Fibroblast of mammary gland (primary cell): ENCODE results near the gene TSGA10.

Experiments used
- DNase-seq: peaks from one replicate; pipeline ENCODE4 v3.0.0-alpha.2; 2010; ENCODE audit warnings: low read depth
- H3K4me3 ChIP-seq: 2 replicates; pipeline ENCODE4 v1.5.1; 2011; ENCODE audit warnings: low read depth, mild to moderate bottlenecking, low read length, moderate library complexity; ENCODE audit not compliant: control insufficient read depth
- TF ChIP-seq, protein P1 (sequence below): conservative IDR thresholded peaks from 2 replicates; pipeline ENCODE4 v1.5.1; 2011; ENCODE audit warnings: low read depth, low read length, inconsistent platforms; ENCODE audit not compliant: control insufficient read depth, insufficient read depth

Gene TSGA10

DNA sequence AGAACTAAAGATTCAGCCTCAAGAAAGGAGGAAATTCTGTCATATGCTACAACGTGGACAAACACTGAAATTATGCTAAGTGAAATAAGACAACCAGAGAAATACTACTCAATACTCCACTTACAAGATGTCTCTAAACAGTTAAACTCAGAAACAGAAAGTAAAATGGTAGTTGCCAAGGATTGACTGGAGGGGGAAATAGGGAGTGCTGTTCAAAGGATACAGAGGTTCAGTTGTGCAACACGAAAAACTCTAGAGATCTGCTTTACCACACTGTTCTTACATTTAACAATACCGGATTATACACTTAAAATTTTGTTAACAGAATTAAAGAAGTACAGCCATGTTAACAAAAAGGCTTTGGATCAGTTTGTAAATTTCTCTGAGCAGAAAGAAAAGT, 53.0 kb downstream of the TSGA10 start:
- TF ChIP-seq, protein P1, sequence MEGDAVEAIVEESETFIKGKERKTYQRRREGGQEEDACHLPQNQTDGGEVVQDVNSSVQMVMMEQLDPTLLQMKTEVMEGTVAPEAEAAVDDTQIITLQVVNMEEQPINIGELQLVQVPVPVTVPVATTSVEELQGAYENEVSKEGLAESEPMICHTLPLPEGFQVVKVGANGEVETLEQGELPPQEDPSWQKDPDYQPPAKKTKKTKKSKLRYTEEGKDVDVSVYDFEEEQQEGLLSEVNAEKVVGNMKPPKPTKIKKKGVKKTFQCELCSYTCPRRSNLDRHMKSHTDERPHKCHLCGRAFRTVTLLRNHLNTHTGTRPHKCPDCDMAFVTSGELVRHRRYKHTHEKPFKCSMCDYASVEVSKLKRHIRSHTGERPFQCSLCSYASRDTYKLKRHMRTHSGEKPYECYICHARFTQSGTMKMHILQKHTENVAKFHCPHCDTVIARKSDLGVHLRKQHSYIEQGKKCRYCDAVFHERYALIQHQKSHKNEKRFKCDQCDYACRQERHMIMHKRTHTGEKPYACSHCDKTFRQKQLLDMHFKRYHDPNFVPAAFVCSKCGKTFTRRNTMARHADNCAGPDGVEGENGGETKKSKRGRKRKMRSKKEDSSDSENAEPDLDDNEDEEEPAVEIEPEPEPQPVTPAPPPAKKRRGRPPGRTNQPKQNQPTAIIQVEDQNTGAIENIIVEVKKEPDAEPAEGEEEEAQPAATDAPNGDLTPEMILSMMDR = peak; percentile 13
- no peak overlapping the region for H3K4me3 ChIP-seq
- DNase-seq = peak; percentile 54

DNA sequence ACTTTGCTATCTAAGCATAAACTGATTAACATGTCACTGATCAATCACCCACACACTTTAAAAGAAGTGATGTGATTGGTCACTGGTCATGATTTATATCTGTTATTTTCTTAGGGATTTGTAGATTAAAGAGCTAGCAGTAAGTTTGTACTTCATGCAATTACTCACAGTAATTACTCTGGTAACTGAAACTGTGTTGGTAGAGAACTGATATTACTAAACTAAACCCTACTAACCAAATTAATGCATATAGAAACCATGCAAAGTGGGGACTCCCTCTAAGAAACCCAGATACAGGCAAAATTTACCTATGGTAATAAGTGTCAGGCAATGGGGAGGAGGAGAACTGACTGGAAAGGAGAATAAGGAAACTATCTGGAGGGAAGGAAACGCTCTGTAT, 58.0 kb downstream of the TSGA10 start:
- TF ChIP-seq, protein P1 = no peak
- no peak for DNase-seq

DNA sequence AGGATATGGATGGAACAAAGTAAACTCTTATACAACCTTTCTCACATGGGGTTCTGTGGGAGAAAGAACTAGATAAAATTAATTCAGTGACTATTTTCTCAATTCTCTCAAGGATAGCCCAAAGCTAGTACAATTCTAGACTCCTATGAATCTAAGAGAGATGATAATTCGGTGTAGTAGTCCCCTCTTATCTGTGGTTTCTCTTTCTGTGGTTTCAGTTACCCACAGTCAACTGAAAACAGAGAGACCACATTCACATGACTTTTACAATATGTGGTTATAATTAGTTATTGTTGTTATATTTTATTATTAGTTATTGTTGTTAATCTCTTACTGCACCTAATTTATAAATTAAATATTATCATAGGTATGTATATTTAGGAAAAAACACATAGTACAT, 66.7 kb downstream of the TSGA10 start:
- TF ChIP-seq, protein P1 = no peak
- no peak for DNase-seq
- no peak overlapping the region for H3K4me3 ChIP-seq

More for the DNA sequence above, 58.0 kb downstream of the TSGA10 start:
- H3K4me3 ChIP-seq = no peak overlapping the region

DNA sequence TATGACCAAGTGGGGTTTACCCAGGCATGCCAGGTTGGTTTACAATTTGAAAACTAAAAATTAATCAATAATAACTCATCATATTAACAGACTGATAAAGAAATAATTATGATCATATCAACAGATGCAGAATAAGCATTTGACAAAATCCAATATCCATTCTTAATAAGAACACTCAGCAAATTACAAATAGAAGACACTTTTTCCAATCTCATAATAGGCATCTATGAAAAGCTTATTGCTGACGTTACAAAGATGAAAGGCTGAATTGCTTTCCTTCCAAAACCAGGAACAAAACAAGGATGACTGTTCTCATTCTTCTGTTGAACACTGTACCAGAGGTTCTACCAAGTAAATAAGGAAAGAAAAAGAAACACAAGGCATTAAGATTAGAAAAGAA, 68.4 kb downstream of the TSGA10 start:
- no peak for DNase-seq
- no peak overlapping the region for H3K4me3 ChIP-seq
- TF ChIP-seq, protein P1 = no peak

DNA sequence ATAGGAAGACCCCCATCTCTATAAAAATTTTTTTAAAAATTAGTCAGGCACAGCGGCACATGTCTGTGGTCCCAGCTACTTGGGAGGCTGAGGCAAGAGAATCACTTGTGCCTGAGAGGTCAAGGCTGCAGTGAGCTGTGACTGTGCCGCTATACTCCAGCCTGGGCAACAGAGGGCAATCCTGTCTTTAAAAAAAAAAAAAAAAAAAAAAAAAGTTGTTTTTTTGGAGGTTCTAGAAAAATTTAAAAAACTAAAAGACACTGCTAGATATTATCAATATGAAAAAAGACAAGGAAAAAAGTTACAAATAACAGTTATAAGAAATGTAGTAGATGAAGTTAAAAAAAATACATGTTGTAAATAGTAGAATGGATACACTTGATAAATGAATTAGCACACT, 69.3 kb downstream of the TSGA10 start:
- DNase-seq = peak; percentile 26
- H3K4me3 ChIP-seq = no peak overlapping the region
- TF ChIP-seq, protein P1 = peak; percentile 19

DNA sequence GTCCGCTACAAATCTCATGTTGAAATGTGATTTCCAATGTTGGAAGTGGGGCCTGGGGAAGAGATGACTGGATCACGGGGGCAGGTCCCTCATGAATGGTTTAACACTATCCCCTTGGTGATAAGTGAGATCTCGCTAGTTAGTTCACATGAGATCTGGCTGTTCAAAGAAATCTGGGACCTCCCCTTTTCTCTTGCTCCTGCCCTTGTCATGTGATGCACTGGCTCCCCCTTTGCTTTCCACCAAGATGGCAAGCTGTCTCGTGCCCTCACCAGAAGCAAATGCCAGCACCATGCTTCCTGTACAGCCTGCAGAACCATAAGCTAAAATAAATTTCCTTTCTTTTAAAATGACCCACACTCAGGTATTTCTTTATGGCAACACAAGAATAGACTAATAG, 70.5 kb downstream of the TSGA10 start:
- TF ChIP-seq, protein P1 = no peak
- no peak for DNase-seq
- H3K4me3 ChIP-seq = no peak overlapping the region

DNA sequence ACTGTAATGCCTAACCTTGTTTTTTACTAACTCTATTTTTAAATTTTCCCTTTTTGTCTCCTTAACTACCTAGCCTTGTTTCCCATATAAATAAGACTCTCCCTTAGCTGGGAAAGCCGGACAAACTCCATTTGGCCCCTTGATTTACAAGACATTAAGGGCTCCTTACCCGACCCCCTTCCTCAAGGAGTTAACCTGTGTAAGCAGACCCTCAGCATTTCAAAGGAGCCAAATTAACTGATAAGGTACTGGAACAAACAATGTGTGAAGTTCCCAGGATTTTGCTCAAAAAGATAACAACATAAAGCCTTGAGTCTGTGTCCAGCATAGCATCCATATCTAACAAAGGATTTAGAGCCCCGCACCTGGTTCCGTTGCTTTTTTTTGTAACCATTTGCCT, 72.9 kb downstream of the TSGA10 start:
- TF ChIP-seq, protein P1 = no peak
- no peak for DNase-seq
- no peak overlapping the region for H3K4me3 ChIP-seq
